Muscle of leg (tissue), 11 donors: ENCODE measurements around the gene UBAP2L. TPM values are rescaled to one million over a fixed set of nuclear protein-coding genes. Genes with fewer than 3 reads are reported as not detected.
"Not testable (repeated sequence)": the region's sequence is repeated elsewhere in the genome, so short reads cannot be mapped to it uniquely, and the experiment has no call there.

Experiments used
- DNase-seq: peaks from one replicate; pipeline ENCODE4 v3.0.0; 2013
- H3K27ac ChIP-seq: one replicate; pipeline ENCODE4 v1.5.1; 2013; ENCODE audit warnings: mild to moderate bottlenecking, low read length, control low read depth
- H3K27me3 ChIP-seq: one replicate; pipeline ENCODE4 v1.6.1; 2013; ENCODE audit warnings: low read length; ENCODE audit not compliant: control insufficient read depth, insufficient read depth
- H3K36me3 ChIP-seq: one replicate; pipeline ENCODE4 v1.6.1; 2013; ENCODE audit warnings: low read length; ENCODE audit not compliant: control insufficient read depth, insufficient read depth
- H3K4me1 ChIP-seq: one replicate; pipeline ENCODE4 v1.6.1; 2013; ENCODE audit warnings: low read length; ENCODE audit not compliant: control insufficient read depth, insufficient read depth
- H3K4me3 ChIP-seq: one replicate; pipeline ENCODE4 v1.5.1; 2013; ENCODE audit warnings: low read length, control low read depth
- H3K9me3 ChIP-seq: replicated peaks from 2 replicates; pipeline ENCODE4 v1.6.1; 2013; ENCODE audit warnings: low read depth, low read length; ENCODE audit not compliant: control insufficient read depth
- WGBS: methylation state at CpG from one replicate; pipeline ENCODE4 v1.1.5; 2013; ENCODE audit warnings: missing lambda C conversion rate; ENCODE audit not compliant: insufficient coverage; 5-methylcytosine and 5-hydroxymethylcytosine counted together
- polyA plus RNA-seq, 8 donors: library from polyadenylated mRNA; unstranded; fragments of 120-200 nt; gene quantifications; one replicate each; pipeline versions ENCODE4 v1.2.1 to v1.2.3, GENCODE V29; 2013; ENCODE audit warnings: inconsistent platforms in 1 of 8, low replicate concordance in 1 of 8; ENCODE audit not compliant: insufficient read length in 8 of 8, insufficient read depth in 1 of 8
- total RNA-seq: library from RNA; stranded (reverse); fragments of 120-200 nt; gene quantifications from one replicate; pipeline ENCODE4 v1.2.4, GENCODE V29; 2013

The UBAP2L gene
- total and polyA plus RNA-seq, 9 donors = 42.7 to 129 (median 106) TPM

DNA sequence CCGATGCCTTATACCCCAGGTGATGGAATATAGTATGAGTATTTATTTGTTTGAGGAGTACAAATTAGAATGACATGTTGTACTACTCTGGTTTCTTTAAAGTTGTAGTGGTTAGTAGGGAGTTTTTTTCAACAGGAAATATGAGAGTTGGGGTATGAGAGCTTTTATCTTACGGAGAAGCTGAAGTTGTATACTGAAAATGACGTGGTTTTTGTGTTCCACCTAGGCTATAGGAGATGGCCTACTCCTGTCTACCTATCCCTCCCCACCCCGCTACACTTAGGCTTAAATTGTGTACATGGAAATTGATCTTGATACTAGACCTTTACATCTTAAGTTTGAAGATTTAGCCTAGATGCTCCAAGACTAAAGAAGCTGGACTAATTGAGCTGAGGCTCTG, 44.8 kb downstream of the UBAP2L start:
- Histone ChIP-seq H3K4me3 (no peak overlapping the region), H3K4me1 (no peaks in the 10 kb centered on the region)

DNA sequence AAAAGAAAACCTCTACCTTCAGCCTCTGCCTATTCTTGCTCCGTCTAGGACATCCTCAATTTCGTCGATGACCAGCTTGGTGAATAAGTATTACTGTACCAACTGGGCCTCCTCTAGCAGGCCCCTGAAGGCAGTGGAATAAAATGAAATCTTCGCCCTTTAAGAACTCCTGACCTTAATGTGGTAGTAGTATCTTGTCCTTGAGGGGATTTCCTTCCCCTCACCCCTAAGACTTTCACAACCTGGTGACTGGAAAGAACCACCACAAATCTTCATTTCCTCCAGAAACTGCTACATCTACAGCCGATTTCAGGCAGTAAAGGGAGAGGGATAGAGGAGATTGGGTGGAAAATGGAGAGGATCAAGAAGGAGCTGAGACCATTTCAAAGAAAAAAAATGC, 50.1 kb downstream of the UBAP2L start:
- H3K27me3 ChIP-seq = no peaks in the 10 kb centered on the region
- WGBS = no CpG with 5 or more reads among the region's 5 CpGs
- H3K36me3 ChIP-seq = peaks cover 53% of the 10 kb centered on the region
- no peak overlapping the region for H3K27ac ChIP-seq
- peaks cover 14% of the 10 kb centered on the region for H3K4me1 ChIP-seq
- H3K9me3 ChIP-seq = no peaks in the 10 kb centered on the region
- H3K4me3 ChIP-seq = no peak overlapping the region
- DNase-seq = no peak

More for the DNA sequence above, 44.8 kb downstream of the UBAP2L start:
- no peak overlapping the region for H3K27ac ChIP-seq
- WGBS = no CpG with 5 or more reads among the region's 4 CpGs
- peaks cover 83% of the 10 kb centered on the region for H3K36me3 ChIP-seq
- no peaks in the 10 kb centered on the region for H3K27me3 ChIP-seq
- no peaks in the 10 kb centered on the region for H3K9me3 ChIP-seq
- DNase-seq = no peak

DNA sequence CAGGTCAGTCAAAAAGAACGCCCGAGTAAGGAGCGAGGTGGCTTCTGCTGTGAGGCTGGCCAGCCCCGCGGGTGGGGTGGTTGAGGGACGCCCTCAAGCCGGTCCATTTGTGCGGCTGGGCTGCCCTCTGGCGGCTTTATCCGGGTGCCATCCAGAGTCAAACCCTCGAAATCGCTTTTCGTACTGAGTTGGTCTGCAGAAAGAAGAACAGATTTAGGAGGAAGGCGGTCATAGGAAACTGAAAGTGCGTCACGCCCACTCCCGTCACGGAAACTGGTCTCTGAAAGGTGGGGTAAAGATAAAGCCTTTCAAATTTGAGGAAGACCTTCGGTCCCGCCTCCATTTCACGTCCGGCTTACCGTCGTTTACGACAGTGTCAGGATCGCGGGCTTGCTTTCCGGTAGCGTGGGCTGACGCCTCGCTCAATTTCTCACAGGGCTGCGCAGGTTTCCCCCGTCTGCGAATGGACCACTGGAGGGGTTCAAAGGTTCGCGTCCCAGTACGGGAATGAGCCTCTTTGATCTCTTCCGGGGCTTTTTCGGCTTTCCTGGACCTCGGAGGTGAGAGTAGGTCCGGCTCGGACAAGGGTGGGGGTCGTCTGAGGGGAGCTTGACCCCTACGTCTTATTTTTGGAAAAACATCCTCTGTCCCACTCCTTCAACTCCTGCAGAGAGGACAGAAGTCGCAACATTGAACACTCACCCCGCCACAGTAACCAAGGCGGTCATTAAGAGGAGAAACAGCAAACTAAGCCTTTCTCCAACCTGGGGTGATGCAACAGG, 51.7 kb downstream of the UBAP2L start, which contains the start of gene HAX1:
Gene HAX1 (plus strand): TSS at position 413 of the 782 bp plus-strand sequence. CDS start 95 bp downstream, at position 508.
- Histone ChIP-seq H3K36me3 (peaks cover 41% of the 10 kb centered on the region), H3K4me3 (peak within 1 kb of the TSS; percentile 83), H3K27ac (peak within 1 kb of the TSS; percentile 92), H3K9me3 (no peaks in the 10 kb centered on the region), H3K27me3 (no peaks in the 10 kb centered on the region), H3K4me1 (peaks cover 14% of the 10 kb centered on the region)
- WGBS = 0% methylated on average over 41 of the region's 47 CpGs
- DNase-seq = peak; percentile 99

DNA sequence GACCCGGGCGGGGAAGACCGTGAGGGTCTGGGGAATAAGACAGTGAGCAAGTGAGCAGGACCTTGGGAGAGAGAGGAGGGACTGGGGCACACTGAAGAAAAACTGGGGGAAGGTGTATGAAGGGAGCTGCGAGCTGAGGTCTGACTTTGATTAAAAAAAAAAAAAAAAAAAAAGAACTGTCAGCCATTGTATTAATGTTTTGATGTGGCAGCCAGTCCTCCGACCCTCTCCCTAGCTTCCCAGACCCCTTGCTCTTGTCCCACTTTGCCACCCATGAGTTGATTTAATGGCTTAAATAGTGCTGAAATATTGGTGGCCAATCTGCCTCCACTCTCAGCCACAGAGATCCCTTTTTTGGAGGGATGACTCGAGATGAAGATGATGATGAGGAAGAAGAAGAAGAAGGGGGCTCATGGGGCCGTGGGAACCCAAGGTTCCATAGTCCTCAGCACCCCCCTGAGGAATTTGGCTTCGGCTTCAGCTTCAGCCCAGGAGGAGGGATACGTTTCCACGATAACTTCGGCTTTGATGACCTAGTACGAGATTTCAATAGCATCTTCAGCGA, 52.3 kb downstream of the UBAP2L start:
- peak overlapping the region; percentile 83 for H3K4me3 ChIP-seq
- H3K36me3 ChIP-seq = peaks cover 38% of the 10 kb centered on the region
- H3K9me3 ChIP-seq = no peaks in the 10 kb centered on the region
- H3K4me1 ChIP-seq = peaks cover 14% of the 10 kb centered on the region
- WGBS = 61% methylated on average over 9 of the region's 13 CpGs
- DNase-seq = peak; percentile 9
- peak overlapping the region; percentile 92 for H3K27ac ChIP-seq
- H3K27me3 ChIP-seq = no peaks in the 10 kb centered on the region

DNA sequence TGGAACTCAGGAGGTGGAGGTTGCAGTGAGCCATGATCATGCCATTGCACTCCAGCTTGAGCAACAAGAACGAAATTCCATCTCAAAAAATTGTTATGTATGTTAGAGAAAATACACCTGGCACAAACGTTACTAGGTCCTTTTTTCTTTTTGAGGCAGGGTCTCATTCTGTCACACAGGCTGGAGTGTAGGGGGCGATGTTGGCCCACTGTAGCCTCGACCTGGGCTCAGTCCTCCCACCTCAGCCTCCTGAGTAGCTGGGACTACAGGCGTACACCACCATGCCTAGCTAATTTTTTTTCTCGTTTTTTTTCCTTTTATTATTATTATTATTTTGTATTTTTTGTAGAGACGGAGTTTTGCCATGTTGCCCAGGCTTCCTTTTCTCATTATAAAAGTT, 56.0 kb downstream of the UBAP2L start:
- 50% methylated on average over 1 of the region's 7 CpGs for WGBS
- no peaks in the 10 kb centered on the region for H3K9me3 ChIP-seq
- no peak for DNase-seq
- no peak overlapping the region for H3K4me3 ChIP-seq
- H3K27me3 ChIP-seq = no peaks in the 10 kb centered on the region
- peaks cover 14% of the 10 kb centered on the region for H3K36me3 ChIP-seq
- no peak overlapping the region for H3K27ac ChIP-seq
- H3K4me1 ChIP-seq = peaks cover 11% of the 10 kb centered on the region

DNA sequence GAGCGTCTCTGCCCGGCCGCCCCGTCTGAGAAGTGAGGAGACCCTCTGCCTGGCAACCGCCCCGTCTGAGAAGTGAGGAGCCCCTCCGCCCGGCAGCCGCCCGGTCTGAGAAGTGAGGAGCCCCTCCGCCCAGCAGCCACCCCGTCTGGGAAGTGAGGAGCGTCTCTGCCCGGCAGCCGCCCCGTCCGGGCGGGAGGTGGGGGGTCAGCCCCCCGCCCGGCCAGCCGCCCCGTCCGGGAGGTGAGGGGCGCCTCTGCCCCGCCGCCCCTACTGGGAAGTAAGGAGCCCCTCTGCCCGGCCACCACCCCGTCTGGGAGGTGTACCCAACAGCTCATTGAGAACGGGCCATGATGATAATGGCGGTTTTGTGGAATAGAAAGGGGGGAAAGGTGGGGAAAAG, 66.8 kb downstream of the UBAP2L start:
- DNase-seq, H3K4me3 ChIP-seq, H3K36me3 ChIP-seq, H3K4me1 ChIP-seq, H3K27me3 ChIP-seq, H3K27ac ChIP-seq, H3K9me3 ChIP-seq: not testable (repeated sequence)
- no CpG with 5 or more reads among the region's 30 CpGs for WGBS

DNA sequence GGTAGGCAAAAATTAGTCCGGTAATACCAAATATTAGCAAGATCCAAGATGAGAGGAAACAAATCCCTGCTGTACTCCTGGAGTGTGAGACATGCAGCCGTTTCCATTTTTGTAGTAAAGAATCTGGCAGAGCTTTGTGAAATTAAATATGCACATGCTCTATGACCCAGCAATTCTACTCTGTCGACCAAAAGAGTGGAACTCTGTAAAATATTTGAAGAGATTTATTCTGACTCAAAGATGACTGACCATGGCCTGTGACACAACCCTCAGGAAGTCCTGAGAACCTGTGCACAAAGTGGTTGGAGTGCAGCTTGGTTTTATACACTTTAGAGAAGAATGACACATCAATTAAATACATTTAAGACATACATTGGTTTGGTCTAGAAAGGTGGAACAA, 67.9 kb downstream of the UBAP2L start:
- no peaks in the 10 kb centered on the region for H3K27me3 ChIP-seq
- H3K36me3 ChIP-seq = no peaks in the 10 kb centered on the region
- WGBS = no CpG with 5 or more reads among the region's 3 CpGs
- no peak for DNase-seq
- H3K9me3 ChIP-seq = no peaks in the 10 kb centered on the region
- no peak overlapping the region for H3K27ac ChIP-seq
- H3K4me1 ChIP-seq = no peaks in the 10 kb centered on the region
- no peak overlapping the region for H3K4me3 ChIP-seq

DNA sequence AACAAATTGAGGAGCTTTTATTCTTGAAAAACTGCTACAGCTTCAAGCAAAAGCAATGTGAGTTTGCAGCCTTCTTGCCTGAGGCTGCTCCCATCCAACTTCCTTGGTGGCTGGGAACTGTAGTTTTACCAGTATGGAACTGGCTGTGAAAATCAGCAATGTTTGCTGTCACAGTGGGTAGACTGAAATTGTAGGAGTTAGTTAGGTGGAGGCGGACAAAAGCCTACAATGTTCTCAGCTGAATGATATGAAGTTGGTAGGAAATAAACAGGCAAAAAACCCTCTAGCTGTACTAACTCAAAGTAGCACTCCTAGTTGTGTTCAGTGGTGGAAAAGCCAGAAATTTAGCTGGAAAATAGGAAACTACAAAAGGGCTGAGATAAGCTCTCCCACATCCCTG, 70.2 kb downstream of the UBAP2L start:
- DNase-seq = no peak
- Histone ChIP-seq H3K9me3 (peaks cover 7% of the 10 kb centered on the region), H3K4me1 (no peaks in the 10 kb centered on the region), H3K36me3 (no peaks in the 10 kb centered on the region), H3K27me3 (no peaks in the 10 kb centered on the region), H3K4me3 (no peak overlapping the region), H3K27ac (no peak overlapping the region)
- WGBS = no CpG with 5 or more reads among the region's 1 CpG

DNA sequence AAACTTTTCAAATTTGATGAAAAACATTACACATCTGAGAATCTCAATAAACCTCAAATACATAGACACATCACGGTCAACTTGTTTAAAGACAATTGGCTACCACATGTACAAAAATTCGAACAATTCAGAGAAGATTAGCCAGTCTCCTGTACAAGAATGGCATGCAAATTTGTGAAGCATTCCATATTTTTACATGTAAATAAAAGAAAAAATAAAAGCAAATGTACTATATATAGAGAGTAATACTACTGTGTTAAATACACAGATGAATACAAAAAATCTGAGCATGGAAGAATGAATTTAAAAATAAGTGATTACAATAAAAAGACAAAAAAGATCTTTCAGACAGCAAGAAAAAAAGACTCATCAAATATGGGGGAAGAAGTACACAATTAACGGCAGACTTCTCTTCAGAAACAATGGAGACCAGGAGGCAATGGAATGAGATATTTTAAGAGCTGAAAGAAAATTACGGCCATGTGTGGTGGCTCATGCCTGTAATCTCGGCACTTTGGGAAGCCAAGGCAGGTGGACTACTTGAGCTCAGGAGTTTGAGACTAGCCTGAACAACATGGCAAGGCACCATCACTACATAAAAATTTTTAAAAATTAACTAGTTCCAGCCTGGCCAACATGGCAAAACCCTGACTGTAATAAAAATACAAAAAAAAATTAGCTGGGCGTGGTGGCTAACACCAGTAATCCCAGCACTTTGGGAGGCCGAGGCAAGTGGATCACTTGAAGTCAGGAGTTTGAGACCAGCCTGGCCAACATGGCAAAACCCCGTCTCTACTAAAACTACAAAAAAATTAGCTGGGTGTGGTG, 74.9 kb downstream of the UBAP2L start:
- no peak overlapping the region for H3K27ac ChIP-seq
- no CpG with 5 or more reads among the region's 8 CpGs for WGBS
- no peaks in the 10 kb centered on the region for H3K36me3 ChIP-seq
- peaks cover 7% of the 10 kb centered on the region for H3K9me3 ChIP-seq
- H3K4me3 ChIP-seq = no peak overlapping the region
- DNase-seq = no peak
- H3K27me3 ChIP-seq = no peaks in the 10 kb centered on the region
- H3K4me1 ChIP-seq = no peaks in the 10 kb centered on the region

DNA sequence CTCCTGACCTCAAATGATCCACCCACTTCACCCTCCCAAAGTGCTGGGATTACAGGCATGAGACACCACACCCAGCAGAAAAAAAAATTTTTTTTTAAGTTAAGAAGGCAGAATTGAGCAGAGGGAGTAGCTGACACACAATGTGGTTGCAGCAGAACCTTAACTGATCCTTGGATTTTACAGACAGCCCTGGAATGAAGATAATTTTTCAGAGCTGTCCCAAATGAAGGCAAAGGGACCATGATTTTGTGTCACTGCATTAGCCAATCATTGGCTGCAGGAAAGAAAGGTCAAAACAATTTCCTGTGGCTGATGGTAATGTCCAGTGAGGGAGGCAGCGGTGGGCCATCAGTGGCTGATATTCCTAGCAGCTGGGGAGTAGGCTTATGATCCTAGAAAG, 80.8 kb downstream of the UBAP2L start:
- no CpG with 5 or more reads among the region's 1 CpG for WGBS
- no peak for DNase-seq
- H3K27me3 ChIP-seq = no peaks in the 10 kb centered on the region
- H3K27ac ChIP-seq = no peak overlapping the region
- H3K4me3 ChIP-seq = no peak overlapping the region
- no peaks in the 10 kb centered on the region for H3K9me3 ChIP-seq
- no peaks in the 10 kb centered on the region for H3K36me3 ChIP-seq
- no peaks in the 10 kb centered on the region for H3K4me1 ChIP-seq
